Measurements from ENCODE around the gene ZNF280B.

DNA sequence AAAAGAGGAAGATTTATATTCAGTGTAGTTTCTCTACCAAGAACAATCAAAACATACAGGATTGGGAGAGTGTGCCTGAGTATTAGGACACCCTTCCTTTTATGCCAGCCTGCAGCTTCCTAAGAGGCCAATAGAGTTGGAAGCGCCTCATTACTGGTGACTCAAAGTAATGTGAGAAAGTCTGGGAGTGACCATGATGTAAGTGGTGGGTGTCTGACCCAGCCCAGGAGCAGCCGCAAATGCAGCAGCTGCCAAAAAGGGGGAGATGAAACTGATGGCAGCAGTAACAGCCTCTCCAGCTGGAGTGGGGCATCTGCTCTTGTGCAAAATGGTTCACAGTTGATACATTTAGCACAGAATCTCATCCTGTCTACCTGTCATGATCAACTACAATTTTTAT lies 62.0 kb downstream of the ZNF280B start:
- TF ChIP-seq EZH2 (IDR thresholded peaks at IDR 0.05; ENCODE audit: insufficient read depth, poor library complexity, severe bottlenecking) (no peak), EZH2phosphoT487 (IDR thresholded peaks at IDR 0.05; ENCODE audit: insufficient read depth, low read depth) (no peak)
